Measurements from ENCODE around the gene ATP1A2. TPM values are rescaled to one million over a fixed set of nuclear protein-coding genes. Genes with fewer than 3 reads are reported as not detected.

The ATP1A2 gene
- total and polyA plus RNA-seq, 2 donors (not counting 1 experiment from before 2014, with no cell fraction given): not detected

- H3K9me3 Mint-ChIP-seq (ENCODE audit: insufficient read depth): no peaks in the 10 kb centered on the region
- H3K9ac ChIP-seq (ENCODE audit: low read length): no peak overlapping the region
- POLR2A ChIA-PET: no interaction called here
Observed at GRCh38 chr1:160103658-160104408, 11.7 kb upstream of the ATP1A2 start.

More at GRCh38 chr1:160103658-160104408, 11.7 kb upstream of the ATP1A2 start:
- H2AFZ ChIP-seq (ENCODE audit: insufficient read depth, low read depth, low read length, poor library complexity, severe bottlenecking): no peak overlapping the region
- 25% methylated on average over 1 of the region's 6 CpGs for WGBS (ENCODE audit: insufficient coverage)
- CTCF ChIA-PET: interaction anchor here (0.8 to 7.2 kb wide), 7 partner anchors 18 to 273 kb away, joined by 3 to 131 read pairs (median 5); no protein-coding TSS in a partner anchor
- peaks cover 16 to 22% of the 10 kb centered on the region in 2 donors for H3K4me1 ChIP-seq (ENCODE audit: control insufficient read depth in 2 of 2, insufficient read depth in 2 of 2, low read length in 2 of 2)
- no peaks in the 10 kb centered on the region for H4K20me1 ChIP-seq (ENCODE audit: control insufficient read depth, insufficient read depth, low read length, poor library complexity, severe bottlenecking)
- H3K9me3 ChIP-seq (ENCODE audit: control extremely low read depth in 1 of 3, control insufficient read depth in 2 of 3, insufficient read depth in 1 of 3, low read length in 2 of 3): no peaks in the 10 kb centered on the region
- Mint-ChIP-seq H3K27me3 (peaks cover 2% of the 10 kb centered on the region), H3K4me3 (no peak overlapping the region), H3K27ac (no peak overlapping the region), H3K4me1 (peaks cover 24% of the 10 kb centered on the region)
- no peak overlapping the region for H3K4me2 ChIP-seq (replicated peaks; ENCODE audit: low read depth, low read length, poor library complexity, severe bottlenecking)
- no peak overlapping the region for H3K27ac ChIP-seq (ENCODE audit: low read length in 2 of 2)
- intact Hi-C loops (cut with micrococcal nuclease): no loop called here
- no peak for ATAC-seq (ENCODE audit: low read depth)
- DNase-seq: no peak
- H3K36me3 ChIP-seq (replicated peaks in 1 of 2; ENCODE audit: control extremely low read depth in 1 of 2, control insufficient read depth in 1 of 2, extremely low read depth in 1 of 2, insufficient read depth in 2 of 2, low read length in 1 of 2): no peaks in the 10 kb centered on the region
- H3K4me3 ChIP-seq (ENCODE audit: control extremely low read depth in 1 of 5, extremely low read depth in 1 of 5, insufficient read depth in 1 of 5, low read depth in 2 of 5, low read length in 4 of 5): no peak overlapping the region
- no peak for TF ChIP-seq CTCF (IDR thresholded peaks at IDR 0.05)
- TF ChIP-seq EZH2 (IDR thresholded peaks at IDR 0.05; ENCODE audit: borderline replicate concordance, insufficient read depth, low read depth, low read length, poor library complexity, severe bottlenecking): no peak
- H3K27me3 ChIP-seq (replicated peaks in 1 of 4; ENCODE audit: control extremely low read depth in 1 of 4, control insufficient read depth in 3 of 4, insufficient read depth in 4 of 4, low read length in 3 of 4): peaks cover 0 to 3% (median 0%) of the 10 kb centered on the region in 4 experiments
- no peaks in the 10 kb centered on the region for H3K79me2 ChIP-seq (ENCODE audit: control insufficient read depth, insufficient read depth, low read length)
